SK-N-SH treated with all-trans-retinoic acid at 6 μM for 48 hours (cell line): ENCODE data around the gene TRIM46.

ENCODE experiments used
- CREB5 ChIP-seq: fragments of 250-450 bp; sonication (Bioruptor Pico); IDR thresholded peaks from 2 replicates; pipeline ENCODE4 v1.5.1; 2020; ENCODE audit warnings: low read depth, mild to moderate bottlenecking, moderate library complexity
- CSDC2 ChIP-seq: fragments of 250-450 bp; sonication (Bioruptor Pico); IDR thresholded peaks from 2 replicates; pipeline ENCODE4 v1.5.0; 2020; ENCODE audit warnings: mild to moderate bottlenecking, moderate library complexity
- PATZ1 ChIP-seq: fragments of 250-450 bp; sonication (Bioruptor Pico); IDR thresholded peaks from 2 replicates; pipeline ENCODE4 v1.8.0; 2020; ENCODE audit warnings: mild to moderate bottlenecking, moderate library complexity, borderline replicate concordance

DNA sequence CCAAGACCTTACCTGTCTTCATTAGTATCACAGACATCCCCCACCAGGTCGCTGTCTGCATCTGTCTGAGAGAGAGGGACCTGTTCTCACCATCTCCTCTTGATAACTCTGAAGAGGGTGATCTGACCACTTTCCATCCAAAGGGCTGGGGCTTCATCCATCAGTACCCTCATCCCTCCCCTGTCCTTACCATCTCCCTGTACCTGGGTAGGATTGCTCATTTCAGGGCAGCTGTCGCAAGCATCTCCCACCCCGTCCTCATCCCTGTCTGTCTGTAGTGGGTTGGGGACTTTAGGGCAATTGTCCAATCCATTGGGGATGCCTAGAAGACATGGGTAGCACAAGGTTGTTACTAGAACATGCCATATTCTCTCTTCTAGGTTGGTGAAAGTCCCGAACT, 26.1 kb downstream of the TRIM46 start:
- TF ChIP-seq CSDC2 (no peak), CREB5 (CRISPR knock-in tag) (no peak), PATZ1 (CRISPR knock-in tag) (no peak)
